NCI-H187 (cell line): ENCODE results near the gene SSH2.
"Not testable (repeated sequence)": the region's sequence is repeated elsewhere in the genome, so short reads cannot be mapped to it uniquely, and the experiment has no call there.

Experiments
- DNase-seq, 2 experiments: peaks; one replicate each; lab custom pipeline; 2025; lab: John Stamatoyannopoulos, UW

The SSH2 gene

GRCh38 chr17:29874358-29874757 lies 55.7 kb downstream of the SSH2 start:
- DNase-seq: not testable (repeated sequence)

GRCh38 chr17:29873476-29873875 lies 56.6 kb downstream of the SSH2 start:
- DNase-seq: no peak

- no peak for DNase-seq
These were observed 59.1 kb downstream of the SSH2 start for GRCh38 chr17:29870836-29871465.

GRCh38 chr17:29867643-29868181 lies 62.3 kb downstream of the SSH2 start:
- no peak for DNase-seq

GRCh38 chr17:29866746-29867404 lies 63.2 kb downstream of the SSH2 start:
- no peak for DNase-seq

- no peak for DNase-seq
These were observed 65.4 kb downstream of the SSH2 start for GRCh38 chr17:29864615-29865014.

GRCh38 chr17:29864123-29864522 lies 65.9 kb downstream of the SSH2 start:
- DNase-seq: not testable (repeated sequence)

GRCh38 chr17:29862951-29863350 lies 67.1 kb downstream of the SSH2 start:
- no peak for DNase-seq

GRCh38 chr17:29862127-29862526 lies 67.9 kb downstream of the SSH2 start:
- no peak for DNase-seq

GRCh38 chr17:29859445-29859844 lies 70.6 kb downstream of the SSH2 start:
- not testable (repeated sequence) for DNase-seq

- no peak for DNase-seq
These were observed 72.2 kb downstream of the SSH2 start for GRCh38 chr17:29857823-29858222.

GRCh38 chr17:29857105-29857504 lies 72.9 kb downstream of the SSH2 start:
- not testable (repeated sequence) for DNase-seq

GRCh38 chr17:29855686-29856085 lies 74.3 kb downstream of the SSH2 start:
- no peak for DNase-seq

GRCh38 chr17:29848737-29849136 lies 81.3 kb downstream of the SSH2 start:
- DNase-seq: no peak

GRCh38 chr17:29847527-29848400 lies 82.3 kb downstream of the SSH2 start:
- DNase-seq: no peak

- DNase-seq: no peak
These were observed 82.9 kb downstream of the SSH2 start for GRCh38 chr17:29847118-29847517.

GRCh38 chr17:29846298-29846697 lies 83.7 kb downstream of the SSH2 start:
- DNase-seq: no peak

- DNase-seq: peak in 1 of 2 experiments; percentile 1
These were observed 85.5 kb downstream of the SSH2 start for GRCh38 chr17:29844339-29845048.

- no peak for DNase-seq
These were observed 89.1 kb downstream of the SSH2 start for GRCh38 chr17:29840884-29841283.

- DNase-seq: no peak
These were observed 90.4 kb downstream of the SSH2 start for GRCh38 chr17:29839656-29840055.

GRCh38 chr17:29838961-29839360 lies 91.1 kb downstream of the SSH2 start:
- no peak for DNase-seq

GRCh38 chr17:29837531-29837930 lies 92.5 kb downstream of the SSH2 start:
- no peak for DNase-seq
